HG03280 (cell line): ENCODE results near the gene LHX4.

Source experiments
- ATAC-seq: cut with Tn5 transposase; IDR thresholded peaks from one replicate; pipeline ENCODE4 v1.9.1; 2021; ENCODE audit warnings: mild to moderate bottlenecking, moderate library complexity; ENCODE audit not compliant: unreplicated experiment

Gene LHX4

GRCh38 chr1:180224902-180225301, 5.2 kb upstream of the LHX4 start:
- ATAC-seq = no peak

DNA sequence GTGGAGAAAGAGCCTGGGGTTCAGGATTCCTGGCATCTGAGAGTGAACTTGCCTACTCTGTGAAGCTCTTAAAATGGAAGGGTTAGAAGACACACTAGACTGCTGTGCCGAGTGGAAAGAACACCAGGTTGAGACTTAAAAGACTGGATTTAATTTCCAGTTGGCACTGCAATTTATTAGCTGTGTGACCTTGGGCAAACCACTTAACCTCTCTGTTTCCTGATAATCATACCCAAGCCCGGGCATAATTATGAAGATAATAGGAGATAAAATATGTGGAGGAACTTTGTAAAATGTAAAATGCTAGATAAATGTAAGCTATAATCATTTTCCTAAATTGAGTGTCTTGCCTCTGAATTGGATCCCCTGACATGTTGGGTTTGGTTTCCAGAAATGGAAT, 4.7 kb upstream of the LHX4 start:
- no peak for ATAC-seq

DNA sequence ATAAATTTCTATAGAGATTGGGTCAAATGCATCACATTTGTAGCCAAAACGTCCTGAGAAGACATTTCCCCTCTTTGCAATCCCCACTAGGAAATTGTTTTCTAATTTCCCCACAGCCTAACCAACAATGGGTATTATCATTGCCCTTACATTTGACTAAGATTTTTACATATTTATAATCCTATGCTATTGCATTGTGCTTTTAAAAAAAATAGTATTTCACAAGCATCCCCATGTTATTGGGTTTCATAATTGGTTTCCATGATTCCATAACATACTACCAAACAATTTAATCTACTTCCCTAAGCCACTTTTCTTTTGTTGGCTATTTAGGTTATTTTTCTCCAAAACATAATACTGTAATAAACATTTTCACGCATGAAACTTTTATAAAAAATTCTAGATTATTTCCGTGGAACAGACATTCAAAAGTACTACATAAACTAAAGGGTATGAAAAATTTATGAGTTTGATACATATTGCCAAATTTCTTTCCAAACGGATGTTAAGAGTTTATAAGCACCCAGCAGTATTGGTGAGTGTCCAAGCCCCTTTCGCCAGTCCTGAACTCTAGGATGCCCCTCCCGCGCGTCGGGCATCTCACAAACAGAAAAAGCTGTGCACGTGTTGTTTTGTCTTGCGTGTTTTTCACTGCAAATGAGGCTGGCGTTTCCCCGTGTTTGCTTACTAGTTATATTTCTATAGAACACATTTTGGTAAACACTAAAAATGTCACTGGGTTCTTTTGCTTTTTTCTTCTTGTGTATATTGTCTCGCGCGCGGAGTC, 2.0 kb upstream of the LHX4 start:
- ATAC-seq = no peak

DNA sequence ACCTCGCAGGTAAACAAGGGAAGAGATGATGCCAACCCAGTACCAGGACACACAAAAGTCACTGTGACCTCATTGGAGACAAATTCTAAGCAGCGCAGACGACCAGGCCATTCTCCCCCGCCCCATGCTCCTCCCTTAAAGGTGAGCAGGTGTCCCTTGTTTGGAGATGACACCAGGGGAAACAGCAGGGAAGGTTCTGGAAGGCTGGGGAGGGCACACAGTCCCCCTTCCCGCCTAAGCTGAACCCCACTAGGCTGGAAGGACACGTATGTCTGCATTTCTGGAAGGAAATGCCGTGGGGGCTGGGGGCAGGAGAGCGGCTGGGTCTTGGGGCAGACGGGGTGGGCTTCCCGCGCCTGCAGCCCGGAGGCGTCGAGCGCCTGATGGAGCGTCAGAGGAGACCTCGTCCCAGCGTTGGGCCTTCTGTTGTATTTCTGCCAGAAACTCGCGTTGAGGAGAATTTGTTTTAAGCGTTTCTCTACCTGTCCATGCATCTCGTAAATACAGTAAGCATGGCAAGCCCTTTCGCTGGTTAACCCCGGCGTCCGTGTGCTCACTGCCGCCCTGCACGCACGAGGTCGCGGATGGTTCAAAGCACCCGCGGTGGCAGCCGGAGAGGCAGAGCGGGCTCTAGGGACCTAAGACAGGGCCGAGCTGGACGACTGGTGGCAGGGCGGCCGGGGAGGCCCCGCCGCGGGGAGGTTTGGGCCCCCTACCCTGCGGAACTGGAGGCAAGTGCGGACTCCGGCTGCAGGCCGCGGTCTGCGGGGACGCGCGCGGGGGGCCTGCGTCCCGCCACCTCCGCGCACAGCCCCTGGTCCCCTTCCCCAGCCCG, 1.2 kb upstream of the LHX4 start:
- no peak for ATAC-seq

DNA sequence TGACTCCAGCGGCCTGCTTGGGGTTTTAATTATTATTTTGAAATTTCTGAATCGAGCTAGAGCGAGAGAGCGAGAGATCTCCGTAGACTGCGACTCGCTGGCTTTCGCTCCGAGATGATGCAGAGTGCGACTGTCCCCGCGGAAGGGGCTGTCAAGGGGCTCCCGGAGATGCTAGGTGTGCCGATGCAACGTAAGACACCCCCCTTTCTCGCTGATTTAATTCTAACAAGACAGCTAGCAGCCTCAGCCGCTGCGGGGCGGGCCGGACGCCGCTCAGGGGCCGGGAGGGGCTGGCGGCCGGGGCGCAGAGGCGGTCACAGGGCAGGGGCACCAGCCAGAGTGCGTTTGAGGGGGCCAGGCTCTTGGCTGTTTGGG, 339 bp downstream of the LHX4 start:
- no peak for ATAC-seq

DNA sequence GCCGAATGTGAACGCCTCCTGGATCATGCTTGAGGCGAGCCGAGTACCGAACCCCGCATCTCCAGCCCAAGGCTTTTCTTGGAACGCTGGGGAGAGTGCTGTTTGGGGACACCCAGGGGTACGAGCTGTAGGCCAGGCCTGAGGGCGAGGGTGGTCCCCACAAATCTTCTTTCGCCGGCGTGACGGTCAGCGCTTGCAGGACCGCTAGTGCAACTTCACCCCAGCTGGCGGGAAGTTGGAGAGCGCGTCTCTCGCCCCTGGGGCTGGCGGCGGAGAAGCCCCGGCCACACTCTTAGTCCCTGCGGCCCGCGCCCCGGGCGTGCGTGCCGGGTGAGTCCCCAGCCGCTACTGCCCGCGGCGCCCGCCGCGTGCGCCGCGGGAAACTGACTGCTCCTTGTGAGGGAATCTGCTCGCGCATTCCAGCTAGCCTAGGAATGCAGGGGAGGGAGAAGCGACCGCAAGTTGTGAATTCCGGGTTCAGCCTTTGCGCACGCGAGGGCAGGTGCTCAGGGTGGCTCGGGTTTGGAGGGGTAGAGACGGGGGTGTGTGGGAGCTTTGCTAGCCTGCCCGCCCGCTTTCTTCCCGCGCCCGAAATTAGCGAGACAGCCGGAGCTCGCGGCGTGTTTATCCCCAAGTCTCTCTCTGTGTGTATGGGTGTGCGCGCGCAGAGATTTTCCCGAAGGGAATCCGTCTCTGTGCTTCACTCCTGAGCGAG, 884 bp downstream of the LHX4 start:
- no peak for ATAC-seq

DNA sequence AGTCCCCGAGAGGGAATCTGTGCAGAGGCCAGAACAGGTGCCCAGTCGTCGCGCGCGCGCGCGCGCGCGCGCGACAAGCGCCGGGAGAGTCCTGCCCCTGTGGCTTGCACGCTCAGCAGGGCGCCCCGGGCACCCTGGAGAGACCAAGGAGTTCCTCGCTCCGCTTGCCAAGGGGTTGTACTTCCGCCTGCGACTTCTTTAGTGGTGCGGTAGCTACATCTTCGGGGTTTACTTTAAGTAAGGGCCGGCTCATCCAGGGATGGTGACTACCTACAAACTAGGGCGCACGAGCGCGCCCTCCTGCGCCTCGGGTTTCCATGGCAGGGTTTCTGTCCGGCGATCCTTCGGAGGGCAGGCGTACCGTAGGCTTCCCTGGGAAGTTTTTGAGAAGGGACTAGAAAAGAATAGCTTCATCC, 1.4 kb downstream of the LHX4 start:
- ATAC-seq = no peak

- ATAC-seq = no peak
Measured at GRCh38 chr1:180231936-180232335, 1.9 kb downstream of the LHX4 start.

GRCh38 chr1:180232521-180233043, 2.5 kb downstream of the LHX4 start:
- ATAC-seq = no peak

GRCh38 chr1:180233191-180234011, 3.3 kb downstream of the LHX4 start:
- ATAC-seq = no peak

DNA sequence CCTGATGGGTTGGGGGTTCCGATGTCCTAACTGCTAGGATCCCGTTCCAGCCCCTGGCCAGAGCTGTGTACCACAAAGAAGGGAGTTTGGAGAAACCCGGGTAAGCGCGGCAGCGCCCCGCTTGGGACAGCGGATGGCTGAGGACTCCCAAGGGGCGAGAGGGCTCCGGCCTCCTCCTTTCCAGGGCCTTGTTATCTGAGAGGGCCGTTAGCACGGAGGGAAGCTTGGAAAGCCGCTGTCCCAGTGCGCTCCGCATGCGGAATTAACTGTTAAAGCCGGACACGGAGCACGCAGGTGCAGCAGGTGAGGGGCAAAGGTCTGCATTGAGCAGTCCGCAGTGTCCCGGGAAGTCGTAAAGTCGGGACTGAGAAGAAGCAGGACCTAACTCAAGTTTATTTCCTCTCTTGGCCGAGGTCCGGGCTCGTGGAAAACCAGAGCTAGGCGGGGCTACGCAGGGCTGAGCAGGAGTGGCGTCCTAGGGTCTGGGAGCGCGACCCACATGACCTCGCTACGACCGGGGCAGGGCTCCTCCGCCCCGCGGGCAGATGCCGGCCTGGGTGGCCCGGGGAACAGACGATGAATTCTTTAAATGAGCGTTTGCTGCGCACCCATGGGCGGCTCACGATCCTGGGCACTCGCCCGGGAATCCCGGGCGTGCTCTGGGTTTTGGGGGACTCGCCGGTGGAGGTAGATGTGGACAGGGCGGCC, 4.5 kb downstream of the LHX4 start:
- no peak for ATAC-seq

GRCh38 chr1:180235077-180235501, 5.0 kb downstream of the LHX4 start:
- ATAC-seq = no peak

DNA sequence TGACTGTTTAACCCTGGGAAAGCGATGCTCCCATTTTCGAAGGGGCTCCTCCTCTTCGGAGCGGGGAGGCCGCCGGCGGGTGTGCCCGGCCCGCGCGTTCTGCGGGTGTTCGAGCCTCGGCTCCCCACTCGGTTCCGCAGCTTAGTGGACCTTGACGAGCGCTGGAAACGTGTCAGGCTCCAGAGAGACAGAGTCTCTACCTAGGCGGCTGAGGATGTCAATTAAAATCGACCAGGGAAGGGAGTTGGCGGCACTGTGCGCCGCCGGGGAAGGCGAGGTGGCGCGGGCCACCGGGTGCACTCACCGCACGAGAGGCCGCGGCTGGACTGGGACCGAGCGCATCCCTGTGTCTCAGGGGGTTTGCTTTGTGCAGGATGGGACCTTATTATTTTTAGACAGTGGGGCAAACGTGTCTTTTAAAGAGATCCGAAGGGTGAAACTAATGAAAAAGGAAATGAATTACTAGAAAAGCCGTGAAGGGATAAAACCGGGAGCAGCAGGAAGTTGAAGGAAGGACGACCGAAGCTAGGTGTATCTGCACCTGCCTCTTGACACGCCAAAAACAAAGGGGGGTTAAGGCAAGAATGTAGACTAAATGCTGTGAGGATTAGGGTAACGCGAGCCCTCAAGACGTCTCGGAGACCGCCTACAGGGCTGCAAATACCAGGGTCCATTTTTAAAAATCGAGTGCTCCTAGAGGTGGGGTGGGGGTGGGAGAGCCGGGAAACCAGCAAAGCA, 5.6 kb downstream of the LHX4 start:
- no peak for ATAC-seq

- no peak for ATAC-seq
Measured at GRCh38 chr1:180236698-180237509, 6.8 kb downstream of the LHX4 start.

DNA sequence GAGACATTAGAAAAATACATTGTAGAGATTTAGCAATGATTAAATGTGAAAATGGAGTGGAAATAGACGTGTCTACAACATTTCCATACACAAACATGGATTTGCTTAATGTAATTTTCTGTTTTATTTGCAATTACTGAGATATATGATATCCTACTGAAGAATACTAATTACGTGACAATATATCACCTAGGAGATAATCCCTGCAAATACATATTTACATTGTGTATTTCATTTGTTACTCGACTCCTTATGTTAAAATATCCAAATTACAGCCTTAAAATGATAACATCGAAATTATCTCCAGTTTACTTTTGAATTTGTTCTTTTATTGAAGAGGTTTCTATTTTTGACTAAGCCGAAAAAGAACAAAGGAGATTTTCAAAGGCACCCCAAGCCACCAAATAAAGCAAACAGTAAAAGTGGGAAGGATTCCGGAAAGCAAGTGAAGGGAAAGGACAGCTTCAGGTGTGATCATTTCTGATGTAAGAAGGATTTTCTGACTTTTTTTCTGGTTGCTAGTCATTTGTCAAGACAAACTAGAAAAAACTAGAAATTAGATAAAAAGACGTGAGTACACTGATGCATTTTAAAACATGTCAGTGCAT, 7.9 kb downstream of the LHX4 start:
- ATAC-seq = no peak

- ATAC-seq = no peak
Measured at GRCh38 chr1:180238675-180239074, 8.6 kb downstream of the LHX4 start.

DNA sequence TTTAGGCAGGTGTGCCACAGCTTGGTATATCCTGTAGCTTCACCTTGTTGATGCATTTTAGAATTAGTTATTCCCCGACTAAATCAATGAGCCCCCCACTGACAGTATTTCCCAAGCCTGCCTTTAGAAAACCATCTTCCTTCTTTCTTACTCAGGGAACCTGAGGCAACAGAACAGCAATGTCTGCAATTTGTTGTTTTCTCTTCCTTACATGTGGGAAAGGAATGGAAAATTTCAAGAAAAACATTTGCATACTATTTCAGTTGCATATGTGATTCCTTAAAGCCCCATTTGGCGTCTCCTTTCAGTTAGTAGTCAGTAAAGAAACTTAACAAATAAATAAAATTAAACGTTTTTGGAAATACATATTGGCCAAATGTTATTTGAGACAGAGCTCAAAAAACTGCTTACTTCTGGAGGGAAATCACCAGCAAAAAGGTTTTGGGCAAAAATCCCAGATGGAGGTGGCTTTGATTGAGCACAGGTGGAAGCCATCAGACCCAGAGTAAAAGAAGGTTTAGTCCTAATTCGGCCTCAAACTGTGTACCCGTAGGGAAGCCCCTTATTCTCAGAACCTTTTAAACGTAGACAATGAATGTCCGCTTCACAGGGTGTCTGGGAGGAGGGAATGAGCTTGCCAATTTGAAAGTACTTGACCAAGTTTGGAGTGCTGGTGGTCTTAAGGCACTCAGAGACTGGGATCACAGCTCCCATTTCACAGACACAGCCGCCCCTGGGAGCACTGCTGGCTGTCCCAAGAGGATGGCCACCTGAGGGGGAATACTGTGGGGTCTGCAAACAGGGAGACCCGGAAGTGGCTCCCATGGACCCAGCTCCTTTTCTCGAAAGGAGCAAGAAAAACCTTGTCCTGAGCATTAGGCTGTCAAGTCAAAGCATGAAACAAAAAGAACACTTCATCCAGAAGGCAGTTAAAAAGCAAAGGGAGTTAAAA, 9.4 kb downstream of the LHX4 start:
- no peak for ATAC-seq
